KMS-11 (cell line): ENCODE measurements around the gene OR6N2.

Experiments used
- H2AFZ ChIP-seq: fragments of 200-600 bp; sonication (generic); 2 replicates; pipeline ENCODE4 v1.6.1; 2016; ENCODE audit warnings: antibody characterized with exemption, mixed run types, low read depth
- H3K27ac ChIP-seq: fragments of 200-600 bp; sonication (generic); 2 replicates; pipeline ENCODE4 v1.6.1; 2016; ENCODE audit warnings: mild to moderate bottlenecking, mixed run types
- H3K27me3 ChIP-seq: fragments of 200-600 bp; sonication (generic); 2 replicates; pipeline ENCODE4 v1.6.1; 2017; ENCODE audit warnings: mild to moderate bottlenecking, low read depth, mixed run types, moderate library complexity; ENCODE audit not compliant: insufficient read depth
- H3K36me3 ChIP-seq: fragments of 200-600 bp; sonication (generic); 2 replicates; pipeline ENCODE4 v1.6.1; 2017; ENCODE audit warnings: mild to moderate bottlenecking, mixed run types; ENCODE audit not compliant: insufficient read depth
- H3K4me1 ChIP-seq: fragments of 200-600 bp; sonication (generic); 2 replicates; pipeline ENCODE4 v1.6.1; 2016; ENCODE audit warnings: mild to moderate bottlenecking, low read depth, mixed run types; ENCODE audit not compliant: poor library complexity, severe bottlenecking
- H3K4me2 ChIP-seq: fragments of 200-600 bp; sonication (generic); 2 replicates; pipeline ENCODE4 v1.7.0; 2016; ENCODE audit warnings: mild to moderate bottlenecking, mixed run types
- H3K4me3 ChIP-seq: fragments of 200-600 bp; sonication (generic); IDR thresholded peaks from 2 replicates; pipeline ENCODE4 v1.6.1; 2017; ENCODE audit warnings: low read depth, low read length, mixed read lengths; ENCODE audit not compliant: insufficient read depth
- H3K79me2 ChIP-seq: fragments of 200-600 bp; sonication (generic); 2 replicates; pipeline ENCODE4 v1.6.1; 2016; ENCODE audit warnings: low read depth, mixed run types; ENCODE audit not compliant: insufficient read depth
- H3K9ac ChIP-seq: fragments of 200-600 bp; sonication (generic); 2 replicates; pipeline ENCODE4 v1.6.1; 2016; ENCODE audit warnings: mild to moderate bottlenecking, mixed run types
- H4K20me1 ChIP-seq: fragments of 200-600 bp; sonication (generic); 2 replicates; pipeline ENCODE4 v1.6.1; 2016; ENCODE audit warnings: mild to moderate bottlenecking, mixed run types; ENCODE audit not compliant: insufficient read depth
- CTCF ChIP-seq: fragments of 200-600 bp; sonication (generic); conservative IDR thresholded peaks from 2 replicates; pipeline ENCODE4 v1.6.1; 2017; ENCODE audit warnings: low read depth, mild to moderate bottlenecking, antibody characterized with exemption, low read length, moderate library complexity, mixed read lengths

Gene OR6N2

GRCh38 chr1:158724442-158724841 lies 56.6 kb downstream of the OR6N2 start:
- Histone ChIP-seq H3K4me3 (no peak overlapping the region), H3K79me2 (no peaks in the 10 kb centered on the region), H3K4me1 (peaks cover under 1% of the 10 kb centered on the region), H2AFZ (no peak overlapping the region), H3K27ac (no peak overlapping the region), H3K27me3 (no peaks in the 10 kb centered on the region), H4K20me1 (no peaks in the 10 kb centered on the region), H3K4me2 (no peak overlapping the region), H3K36me3 (no peaks in the 10 kb centered on the region), H3K9ac (no peak overlapping the region)
- TF ChIP-seq CTCF = no peak
